CD8-positive, alpha-beta memory T cell (primary cell): ENCODE measurements around the gene ZNF653. TPM values are rescaled to one million over a fixed set of nuclear protein-coding genes. Genes with fewer than 3 reads are reported as not detected.

Source experiments
- CTCF ChIA-PET: fragments of 350-600 bp; sonication (Branson Sonifier 250); formaldehyde crosslinking; loops from one replicate; lab custom pipeline; 2021; ENCODE audit warnings: antibody characterized with exemption; lab: Charles Lee
- POLR2A ChIA-PET: fragments of 350-600 bp; sonication (Branson Sonifier 250); formaldehyde crosslinking; loops from one replicate; lab custom pipeline; 2021; ENCODE audit warnings: antibody characterized with exemption; lab: Charles Lee
- DNase-seq, 5 donors: peaks; one replicate each; pipeline versions ENCODE4 v3.0.0 to v3.0.0-alpha.2; 2020 to 2022; ENCODE audit warnings: mixed read lengths in 1 of 5
- H3K27ac ChIP-seq: one replicate; pipeline ENCODE4 v1.7.0; 2013; ENCODE audit warnings: low read depth, mild to moderate bottlenecking, low read length, moderate library complexity
- H3K27me3 ChIP-seq: 2 replicates; pipeline ENCODE4 v1.7.0; 2013; ENCODE audit warnings: low read length, mild to moderate bottlenecking; ENCODE audit not compliant: insufficient read depth, poor library complexity, severe bottlenecking
- H3K36me3 ChIP-seq: 2 replicates; pipeline ENCODE4 v1.7.0; 2013; ENCODE audit warnings: mild to moderate bottlenecking, low read length, moderate library complexity; ENCODE audit not compliant: insufficient read depth
- H3K4me1 ChIP-seq: 2 replicates; pipeline ENCODE4 v1.7.0; 2013; ENCODE audit warnings: mild to moderate bottlenecking, low read length, moderate library complexity; ENCODE audit not compliant: insufficient read depth
- H3K4me3 ChIP-seq: 2 replicates; pipeline ENCODE4 v1.7.0; 2013; ENCODE audit warnings: mild to moderate bottlenecking, low read length
- H3K9me3 ChIP-seq: 2 replicates; pipeline ENCODE4 v1.7.0; 2013; ENCODE audit warnings: mild to moderate bottlenecking, low read length
- H3K27ac Mint-ChIP-seq, 8 donors: one replicate each; pipeline ENCODE4 v1.8.0; 2020 to 2021; ENCODE audit warnings: mixed read lengths in 8 of 8, mild to moderate bottlenecking in 6 of 8, inconsistent platforms in 3 of 8, moderate library complexity in 3 of 8
- H3K27me3 Mint-ChIP-seq, 2 donors: one replicate each; pipeline ENCODE4 v1.8.0; 2020 to 2021; ENCODE audit warnings: mixed read lengths in 2 of 2, mild to moderate bottlenecking in 1 of 2, moderate library complexity in 1 of 2
- H3K36me3 Mint-ChIP-seq, 3 donors: one replicate each; pipeline ENCODE4 v1.8.0; 2020 to 2021; ENCODE audit warnings: mixed read lengths in 3 of 3, inconsistent platforms in 1 of 3, mild to moderate bottlenecking in 1 of 3
- H3K4me1 Mint-ChIP-seq, 3 donors: one replicate each; pipeline ENCODE4 v1.8.0; 2020 to 2021; ENCODE audit warnings: mixed read lengths in 3 of 3, inconsistent platforms in 1 of 3, mild to moderate bottlenecking in 1 of 3
- H3K4me3 Mint-ChIP-seq, 7 donors: one replicate each; pipeline ENCODE4 v1.8.0; 2020 to 2021; ENCODE audit warnings: mixed read lengths in 7 of 7, mild to moderate bottlenecking in 6 of 7, moderate library complexity in 4 of 7, inconsistent platforms in 2 of 7
- H3K9me3 Mint-ChIP-seq, 5 donors: one replicate each; pipeline ENCODE4 v1.8.0; 2020 to 2022; ENCODE audit warnings: mixed read lengths in 5 of 5, mild to moderate bottlenecking in 3 of 5, moderate library complexity in 2 of 5, inconsistent platforms in 1 of 5
- polyA plus RNA-seq: library from polyadenylated mRNA; unstranded; fragments of 300-500 nt; fragmentation: Illumina TruSeq; gene quantifications from one replicate; pipeline ENCODE4 v1.2.3, GENCODE V29; 2021
- total RNA-seq, 2 experiments: library from RNA; stranded (reverse); gene quantifications; one replicate each; pipeline ENCODE4 v1.2.3, GENCODE V29; 2021

The ZNF653 gene
- total and polyA plus RNA-seq, 3 experiments from 2014 or later = 5.1 to 13.3 (median 12.6) TPM

DNA sequence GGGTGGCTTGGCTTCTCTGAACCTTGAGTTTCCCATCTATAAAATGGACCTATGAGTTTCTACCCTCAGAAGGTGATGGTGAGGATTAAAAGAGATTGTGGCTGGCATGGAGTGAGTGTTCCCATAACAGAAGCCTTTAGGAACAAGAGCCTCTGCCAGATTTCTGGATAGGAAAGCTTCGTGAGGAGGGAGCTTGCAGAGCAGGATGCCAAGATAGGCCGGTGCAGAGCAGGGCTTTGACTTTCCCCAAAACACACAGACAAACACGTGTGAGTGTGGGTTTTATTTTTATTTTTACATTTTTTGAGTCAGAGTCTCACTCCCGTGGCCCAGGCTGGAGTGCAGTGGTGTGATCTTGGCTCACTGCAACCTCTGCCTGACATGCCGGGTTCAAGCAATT is 29.3 kb upstream of the ZNF653 start:
- CTCF ChIA-PET = interaction anchor here (1.9 kb wide), 1 partner anchor 53 kb away, joined by 13 read pairs; no protein-coding TSS in a partner anchor
- Mint-ChIP-seq H3K4me3 (peak overlapping the region in 3 of 7 donors; percentile 17 to 44 (median 23)), H3K27ac (peak overlapping the region in 6 of 8 donors; percentile 25 to 89 (median 58)), H3K36me3 (no peaks in the 10 kb centered on the region), H3K27me3 (peaks cover 6 to 8% of the 10 kb centered on the region in 2 donors), H3K9me3 (no peaks in the 10 kb centered on the region), H3K4me1 (peaks cover 10 to 16% (median 14%) of the 10 kb centered on the region in 3 donors)
- DNase-seq = no peak
- Histone ChIP-seq H3K36me3 (no peaks in the 10 kb centered on the region), H3K27ac (no peak overlapping the region), H3K4me1 (peaks cover 14% of the 10 kb centered on the region), H3K4me3 (no peak overlapping the region), H3K27me3 (peaks cover 5% of the 10 kb centered on the region), H3K9me3 (no peaks in the 10 kb centered on the region)
- POLR2A ChIA-PET = interaction anchor here (0.6 kb wide), 1 partner anchor 54 kb away, joined by 5 read pairs; no protein-coding TSS in a partner anchor

DNA sequence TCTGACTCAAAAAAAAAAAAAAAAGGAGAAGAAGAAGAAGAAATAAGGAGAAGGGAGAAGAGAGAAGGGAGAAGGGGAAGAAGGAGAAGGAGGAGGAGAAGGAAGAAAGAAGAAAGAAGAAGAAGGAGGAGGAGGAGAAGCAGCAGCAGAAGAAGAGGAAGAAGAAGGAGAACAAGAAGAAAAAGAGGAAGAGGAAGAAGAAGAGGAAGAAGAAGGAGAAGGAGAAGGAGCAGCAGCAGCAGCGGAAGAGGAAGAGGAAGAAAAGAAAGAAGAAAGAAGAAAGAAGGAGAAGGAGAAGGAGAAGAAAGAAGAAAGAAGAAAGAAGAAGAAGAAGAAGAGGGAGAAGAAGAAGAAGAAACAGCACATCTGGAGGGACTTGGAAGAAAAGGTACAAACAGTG is 28.9 kb upstream of the ZNF653 start:
- Histone ChIP-seq H3K36me3 (no peaks in the 10 kb centered on the region), H3K9me3 (no peaks in the 10 kb centered on the region), H3K4me3 (no peak overlapping the region), H3K27ac (no peak overlapping the region), H3K27me3 (peaks cover 5% of the 10 kb centered on the region), H3K4me1 (peaks cover 14% of the 10 kb centered on the region)
- H3K36me3 Mint-ChIP-seq = no peaks in the 10 kb centered on the region
- no peak for DNase-seq
- peak overlapping the region in 4 of 7 donors; percentile 18 to 44 (median 30) for H3K4me3 Mint-ChIP-seq
- ChIA-PET POLR2A (no interaction called here), CTCF (no interaction called here)
- peaks cover 6 to 8% of the 10 kb centered on the region in 2 donors for H3K27me3 Mint-ChIP-seq
- H3K4me1 Mint-ChIP-seq = peaks cover 10 to 16% (median 14%) of the 10 kb centered on the region in 3 donors
- peak overlapping the region; percentile 25 to 89 (median 58) for H3K27ac Mint-ChIP-seq
- H3K9me3 Mint-ChIP-seq = no peaks in the 10 kb centered on the region

- CTCF ChIA-PET = interaction anchor here (2.8 kb wide), 1 partner anchor 48 kb away, joined by 9 read pairs; no protein-coding TSS in a partner anchor
- DNase-seq = peak in 1 of 5 donors; percentile 49
- peaks cover 22 to 31% (median 23%) of the 10 kb centered on the region in 3 donors for H3K4me1 Mint-ChIP-seq
Measured at GRCh38 chr19:11530432-11530831, 24.8 kb upstream of the ZNF653 start.

GRCh38 chr19:11528551-11529341 is 23.1 kb upstream of the ZNF653 start, which contains the start of gene ECSIT:
ECSIT (minus strand) TSS chr19:11529134; CDS start chr19:11519170, 9,964 bp downstream.
- CTCF ChIA-PET = interaction anchor here (0.6 to 2.8 kb wide), 5 partner anchors 11 to 235 kb away, joined by 3 to 9 read pairs (median 4); no protein-coding TSS in a partner anchor
- Mint-ChIP-seq H3K4me3 (peak within 1 kb of the TSS; percentile 92 to 98 (median 97)), H3K27ac (peak within 1 kb of the TSS; percentile 91 to 99 (median 96)), H3K36me3 (peaks cover 0 to 17% (median 4%) of the 10 kb centered on the region in 3 donors), H3K27me3 (no peaks in the 10 kb centered on the region), H3K9me3 (no peaks in the 10 kb centered on the region), H3K4me1 (peaks cover 17 to 28% (median 21%) of the 10 kb centered on the region in 3 donors)
- Histone ChIP-seq H3K4me1 (peaks cover 18% of the 10 kb centered on the region), H3K9me3 (no peaks in the 10 kb centered on the region), H3K27ac (peak within 1 kb of the TSS; percentile 60), H3K27me3 (no peaks in the 10 kb centered on the region), H3K36me3 (no peaks in the 10 kb centered on the region), H3K4me3 (peak within 1 kb of the TSS; percentile 97)
- POLR2A ChIA-PET = interaction anchor here (0.6 to 1.0 kb wide), 6 partner anchors 14 to 1194 kb away, joined by 3 to 18 read pairs (median 4); partner anchors contain the start of genes ELOF1 and SWSAP1
- peak; percentile 82 to 94 (median 89) for DNase-seq

More at GRCh38 chr19:11530432-11530831, 24.8 kb upstream of the ZNF653 start:
- peak overlapping the region in 3 of 7 donors; percentile 16 to 55 (median 37) for H3K4me3 Mint-ChIP-seq
- no peaks in the 10 kb centered on the region for H3K27me3 ChIP-seq
- H3K4me1 ChIP-seq = peaks cover 19% of the 10 kb centered on the region
- H3K4me3 ChIP-seq = no peak overlapping the region
- H3K27me3 Mint-ChIP-seq = no peaks in the 10 kb centered on the region
- H3K36me3 ChIP-seq = no peaks in the 10 kb centered on the region
- no peaks in the 10 kb centered on the region for H3K9me3 Mint-ChIP-seq
- peaks cover 0 to 14% (median 4%) of the 10 kb centered on the region in 3 donors for H3K36me3 Mint-ChIP-seq
- H3K9me3 ChIP-seq = no peaks in the 10 kb centered on the region
- H3K27ac Mint-ChIP-seq = peak overlapping the region in 1 of 8 donors; percentile 33
- POLR2A ChIA-PET = no interaction called here
- no peak overlapping the region for H3K27ac ChIP-seq

GRCh38 chr19:11519138-11519537 is 13.5 kb upstream of the ZNF653 start:
- no peak for DNase-seq
- no peak overlapping the region for H3K27ac Mint-ChIP-seq
- peaks cover 13% of the 10 kb centered on the region for H3K36me3 ChIP-seq
- H3K9me3 Mint-ChIP-seq = no peaks in the 10 kb centered on the region
- H3K27me3 Mint-ChIP-seq = no peaks in the 10 kb centered on the region
- H3K9me3 ChIP-seq = no peaks in the 10 kb centered on the region
- H3K4me3 Mint-ChIP-seq = no peak overlapping the region
- H3K4me1 Mint-ChIP-seq = peaks cover 0 to 15% (median 4%) of the 10 kb centered on the region in 3 donors
- POLR2A ChIA-PET = no interaction called here
- no peaks in the 10 kb centered on the region for H3K4me1 ChIP-seq
- no peaks in the 10 kb centered on the region for H3K27me3 ChIP-seq
- H3K27ac ChIP-seq = no peak overlapping the region
- CTCF ChIA-PET = interaction anchor here (1.1 kb wide), 1 partner anchor 17 kb away, joined by 4 read pairs; no protein-coding TSS in a partner anchor
- no peak overlapping the region for H3K4me3 ChIP-seq
- H3K36me3 Mint-ChIP-seq = peaks cover 0 to 58% (median 9%) of the 10 kb centered on the region in 3 donors

GRCh38 chr19:11513946-11514345 is 8.3 kb upstream of the ZNF653 start:
- Histone ChIP-seq H3K36me3 (peaks cover 13% of the 10 kb centered on the region), H3K4me1 (no peaks in the 10 kb centered on the region), H3K27me3 (no peaks in the 10 kb centered on the region), H3K9me3 (no peaks in the 10 kb centered on the region), H3K27ac (no peak overlapping the region), H3K4me3 (no peak overlapping the region)
- H3K9me3 Mint-ChIP-seq = no peaks in the 10 kb centered on the region
- CTCF ChIA-PET = no interaction called here
- POLR2A ChIA-PET = no interaction called here
- peaks cover 0 to 3% (median 0%) of the 10 kb centered on the region in 3 donors for H3K4me1 Mint-ChIP-seq
- peaks cover 0 to 64% (median 9%) of the 10 kb centered on the region in 3 donors for H3K36me3 Mint-ChIP-seq
- no peak overlapping the region for H3K4me3 Mint-ChIP-seq
- no peak for DNase-seq
- no peaks in the 10 kb centered on the region for H3K27me3 Mint-ChIP-seq
- no peak overlapping the region for H3K27ac Mint-ChIP-seq

GRCh38 chr19:11510444-11510843 is 4.8 kb upstream of the ZNF653 start:
- ChIA-PET CTCF (no interaction called here), POLR2A (no interaction called here)
- no peaks in the 10 kb centered on the region for H3K27me3 ChIP-seq
- H3K27ac ChIP-seq = no peak overlapping the region
- Mint-ChIP-seq H3K4me3 (no peak overlapping the region), H3K27ac (peak overlapping the region in 1 of 8 donors; percentile 12), H3K36me3 (peaks cover 0 to 44% (median 4%) of the 10 kb centered on the region in 3 donors), H3K4me1 (peaks cover 0 to 10% (median 4%) of the 10 kb centered on the region in 3 donors), H3K9me3 (no peaks in the 10 kb centered on the region), H3K27me3 (no peaks in the 10 kb centered on the region)
- no peak for DNase-seq
- H3K9me3 ChIP-seq = no peaks in the 10 kb centered on the region
- H3K4me3 ChIP-seq = no peak overlapping the region
- peaks cover 6% of the 10 kb centered on the region for H3K4me1 ChIP-seq
- H3K36me3 ChIP-seq = no peaks in the 10 kb centered on the region
